Heart right ventricle (tissue), 16 donors: ENCODE measurements around the gene PEF1. TPM values are rescaled to one million over a fixed set of nuclear protein-coding genes. Genes with fewer than 3 reads are reported as not detected.

Experiments used
- ATAC-seq, 8 donors: fragments of 200-7000 bp; cut with Tn5 transposase; one replicate each; pipeline ENCODE4 v1.9.1; 2020; ENCODE audit warnings: mild to moderate bottlenecking in 8 of 8, moderate library complexity in 8 of 8, moderate number of reproducible peaks in 1 of 8
- DNase-seq, 2 donors: peaks; one replicate each; pipeline ENCODE4 v3.0.0-alpha.2; 2020
- H3K27ac ChIP-seq, 10 donors: fragments of 200-600 bp; sonication (generic) in 2 of 10; one replicate each; pipeline versions ENCODE4 v1.5.0 to v1.8.0; 2020 to 2022; ENCODE audit warnings: mild to moderate bottlenecking in 3 of 10
- H3K27me3 ChIP-seq, 7 donors: fragments of 200-600 bp; one replicate each; pipeline ENCODE4 v1.8.0; 2021 to 2022; ENCODE audit warnings: mild to moderate bottlenecking in 2 of 7
- H3K36me3 ChIP-seq, 9 donors: fragments of 200-600 bp; sonication (generic) in 1 of 9; one replicate each; pipeline versions ENCODE4 v1.5.0 to v1.8.0; 2020 to 2022; ENCODE audit warnings: mild to moderate bottlenecking in 2 of 9
- H3K4me1 ChIP-seq, 9 donors: fragments of 200-600 bp; sonication (generic) in 1 of 9; one replicate each; pipeline versions ENCODE4 v1.5.0 to v1.8.0; 2020 to 2022; ENCODE audit warnings: mild to moderate bottlenecking in 4 of 9
- H3K4me3 ChIP-seq, 10 donors: fragments of 200-600 bp; sonication (generic) in 2 of 10; one replicate each; pipeline versions ENCODE4 v1.5.0 to v1.8.0; 2020 to 2022; ENCODE audit warnings: mild to moderate bottlenecking in 7 of 10, moderate library complexity in 2 of 10
- H3K9me3 ChIP-seq, 11 donors: fragments of 200-600 bp in 10 of 11; sonication (generic) in 2 of 11; one replicate each; pipeline versions ENCODE4 v1.5.0 to v1.8.0; 2013 to 2022; ENCODE audit warnings: mild to moderate bottlenecking in 2 of 11, control low read depth in 1 of 11, moderate library complexity in 1 of 11
- CTCF ChIP-seq, 9 donors: fragments of 200-600 bp; sonication (generic) in 2 of 9; IDR thresholded peaks; one replicate each; pipeline versions ENCODE4 v1.5.0 to v1.8.0; 2021 to 2022; ENCODE audit warnings: antibody characterized with exemption in 9 of 9, mild to moderate bottlenecking in 5 of 9, moderate library complexity in 1 of 9
- WGBS, 2 donors: extraction: QIAGEN DNeasy Blood & Tissue Kit; methylation state at CpG; one replicate each; pipeline ENCODE4 v1.1.7; 2013; ENCODE audit warnings: inconsistent platforms in 1 of 2; 5-methylcytosine and 5-hydroxymethylcytosine counted together
- intact Hi-C, 10 donors: fragments of 100-400 bp; cut with DNase I; formaldehyde crosslinking; loops; one replicate each; pipeline versions ENCODE4 v1.11.1 to v1.14.2; 2022
- polyA plus RNA-seq, 2 donors: library from polyadenylated mRNA; stranded (reverse); fragments of 200-250 nt; gene quantifications; one replicate each; pipeline ENCODE4 v1.2.3, GENCODE V29; 2013
- total RNA-seq, 10 donors: library from RNA; stranded (reverse); fragmentation: NEBNext Ultra II Directional in 3 of 10; extraction: Animal tissue kit (Norgen Biotek cat#: 25700) in 3 of 10; gene quantifications; one replicate each; pipeline versions ENCODE4 v1.2.1 to v1.2.4, GENCODE V29; 2021 to 2023
- donor health status: Arrhythmogenic right ventricular cardiomyopathy.
- donor health status: ischemic (EF 13 %, LVEDD 7.1; RV severe dilation, severe dysfunction).
- donor health status: healthy with polysubstance abuse.
- donor health status: DM: no; HTN: yes; CAD: no.
- donor health status: DM: no; HTN: no; CAD: no.
- donor health status: ischemic (EF 25% LVEDD 6.9; RV normal size, moderate dysfunction).
- donor health status: ischemic (EF 25% LVEDD 5.7; RV mildly dilated, moderate dysfunction).
- donor health status: healthy.
- donor health status: DM: yes; HTN: yes; CAD: no.
- donor health status: Ischemic cardiomyopathy.
- donor health status: ischemic (EF 35%, LVEDD 5.7; RV mildly dilated, moderate dysfunction).
- donor health status: nonischemic (EF 11% LVEDD 7.7; RV severe dilation, severe dysfunction).
- donor health status: DM: yes; HTN: yes; CAD: no.
- donor health status: PGD.
- donor health status: ischemic (EF 29% LVEDD 5.4; RV normal size, mild dysfunction).
- donor health status: nonischemic (EF 23%, LVEDD 6.1; RV moderate dilation, normal function).

The PEF1 gene
- total and polyA plus RNA-seq, 12 donors, result 35.0 to 94.3 (median 40.0) TPM

GRCh38 chr1:31607360-31607759, 37.3 kb downstream of the PEF1 start:
- no peak for TF ChIP-seq CTCF (IDR thresholded peaks at IDR 0.05)
- WGBS, 2 donors, result 82 to 90% methylated on average over 5 of the region's 5 CpGs

GRCh38 chr1:31605908-31606427, 38.7 kb downstream of the PEF1 start:
- no peak for TF ChIP-seq CTCF (IDR thresholded peaks at IDR 0.05)
- peaks cover 0 to 4% (median 0%) of the 10 kb centered on the region in 9 donors for H3K4me1 ChIP-seq

More at GRCh38 chr1:31607360-31607759, 37.3 kb downstream of the PEF1 start:
- no peaks in the 10 kb centered on the region for H3K36me3 ChIP-seq
- no peak for ATAC-seq
- H3K27me3 ChIP-seq, result no peaks in the 10 kb centered on the region
- no peak overlapping the region for H3K4me3 ChIP-seq
- no peak overlapping the region for H3K27ac ChIP-seq
- H3K4me1 ChIP-seq, result peaks cover 0 to 4% (median 0%) of the 10 kb centered on the region in 9 donors
- DNase-seq, result no peak
- no peaks in the 10 kb centered on the region for H3K9me3 ChIP-seq
- intact Hi-C loops, result no loop called here

DNA sequence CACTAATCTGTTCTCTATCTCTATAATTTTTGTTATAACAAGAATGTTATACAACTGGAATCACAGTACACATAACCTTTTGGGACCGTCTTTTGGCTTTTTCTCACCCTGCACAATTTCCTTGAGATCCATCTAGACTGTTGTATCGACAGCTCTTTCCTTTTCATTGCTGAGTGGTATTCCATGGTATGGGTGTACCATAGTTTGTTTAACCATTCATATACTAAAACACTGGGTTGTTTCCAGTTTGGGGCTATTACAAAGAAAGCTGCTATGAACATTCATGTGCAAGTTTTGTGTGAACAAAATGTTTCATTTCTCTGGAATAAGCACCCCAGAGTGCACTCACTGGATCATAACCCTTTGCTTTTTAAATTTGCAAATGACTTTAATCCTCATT, 42.6 kb downstream of the PEF1 start:
- intact Hi-C loops, result no loop called here
- ATAC-seq (no peak), DNase-seq (no peak)
- H3K36me3 ChIP-seq, result no peaks in the 10 kb centered on the region
- H3K27me3 ChIP-seq, result no peaks in the 10 kb centered on the region
- H3K27ac ChIP-seq, result no peak overlapping the region
- H3K4me3 ChIP-seq, result no peak overlapping the region
- TF ChIP-seq CTCF (IDR thresholded peaks at IDR 0.05), result no peak
- no peaks in the 10 kb centered on the region for H3K9me3 ChIP-seq
- WGBS, 2 donors, result 94 to 95% methylated on average over 2 of the region's 2 CpGs
- H3K4me1 ChIP-seq, result peaks cover 0 to 13% (median 1%) of the 10 kb centered on the region in 9 donors

More at GRCh38 chr1:31605908-31606427, 38.7 kb downstream of the PEF1 start:
- no peaks in the 10 kb centered on the region for H3K9me3 ChIP-seq
- DNase-seq (no peak), ATAC-seq (no peak)
- intact Hi-C loops, result no loop called here
- no peaks in the 10 kb centered on the region for H3K36me3 ChIP-seq
- no peaks in the 10 kb centered on the region for H3K27me3 ChIP-seq
- H3K4me3 ChIP-seq, result no peak overlapping the region
- no peak overlapping the region for H3K27ac ChIP-seq
- WGBS, 2 donors, result 86 to 89% methylated on average over 4 of the region's 4 CpGs

GRCh38 chr1:31600641-31601040, 44.0 kb downstream of the PEF1 start:
- WGBS, 2 donors, result 59 to 70% methylated on average over 2 of the region's 2 CpGs
- Histone ChIP-seq H3K36me3 (no peaks in the 10 kb centered on the region), H3K4me1 (peaks cover 0 to 27% (median 9%) of the 10 kb centered on the region in 9 donors), H3K27ac (no peak overlapping the region), H3K27me3 (no peaks in the 10 kb centered on the region), H3K4me3 (no peak overlapping the region), H3K9me3 (no peaks in the 10 kb centered on the region)
- no peak for DNase-seq
- intact Hi-C loops, result no loop called here
- no peak for ATAC-seq
- no peak for TF ChIP-seq CTCF (IDR thresholded peaks at IDR 0.05)
